Neuronal stem cell (in vitro differentiated cells): ENCODE results near the gene FBXO21.

Experiments used
- DNase-seq: peaks from one replicate; pipeline ENCODE4 v3.0.0-alpha.2; 2013; ENCODE audit warnings: low spot score
- H2AFZ ChIP-seq: one replicate; pipeline ENCODE4 v1.6.1; 2013; ENCODE audit warnings: mild to moderate bottlenecking, low read length, inconsistent platforms
- H2AK5ac ChIP-seq: 2 replicates; pipeline ENCODE4 v1.6.1; 2013; ENCODE audit warnings: low read depth, mild to moderate bottlenecking, inconsistent platforms, low read length, moderate library complexity, mixed read lengths
- H2BK120ac ChIP-seq: 2 replicates; pipeline ENCODE4 v1.6.1; 2013; ENCODE audit warnings: low read depth, mild to moderate bottlenecking, inconsistent platforms, low read length, moderate library complexity, mixed read lengths
- H2BK12ac ChIP-seq: one replicate; pipeline ENCODE4 v1.6.1; 2013; ENCODE audit warnings: low read length, inconsistent platforms
- H2BK15ac ChIP-seq: 2 replicates; pipeline ENCODE4 v1.6.1; 2013; ENCODE audit warnings: mild to moderate bottlenecking, low read length, inconsistent platforms, mixed read lengths
- H2BK5ac ChIP-seq: one replicate; pipeline ENCODE4 v1.6.1; 2013; ENCODE audit warnings: inconsistent platforms, mild to moderate bottlenecking, low read length, moderate library complexity
- H3K14ac ChIP-seq: one replicate; pipeline ENCODE4 v1.6.1; 2013; ENCODE audit warnings: low read length, inconsistent platforms
- H3K18ac ChIP-seq: 2 replicates; pipeline ENCODE4 v1.6.1; 2013; ENCODE audit warnings: low read length, inconsistent platforms
- H3K23ac ChIP-seq: 2 replicates; pipeline ENCODE4 v1.6.1; 2013; ENCODE audit warnings: low read depth, mild to moderate bottlenecking, mixed read lengths, low read length, inconsistent platforms; ENCODE audit not compliant: poor library complexity
- H3K27ac ChIP-seq: replicated peaks from 3 replicates; pipeline ENCODE4 v1.5.1; 2013; ENCODE audit warnings: low read length, inconsistent platforms
- H3K27me3 ChIP-seq, 3 experiments: 2 replicates each; pipeline ENCODE4 v1.6.1; 2013; ENCODE audit warnings: low read length in 3 of 3, mild to moderate bottlenecking in 2 of 3, inconsistent platforms in 1 of 3, low read depth in 1 of 3, mixed read lengths in 1 of 3, moderate library complexity in 1 of 3; ENCODE audit not compliant: control insufficient read depth in 3 of 3, insufficient read depth in 3 of 3
- H3K36me3 ChIP-seq, 2 donors: replicated peaks in 1 of 2; 2 replicates each; pipeline ENCODE4 v1.6.1; 2013; ENCODE audit warnings: low read length in 2 of 2; ENCODE audit not compliant: control insufficient read depth in 2 of 2, insufficient read depth in 2 of 2
- H3K4ac ChIP-seq: 2 replicates; pipeline ENCODE4 v1.6.1; 2013; ENCODE audit warnings: inconsistent platforms, mild to moderate bottlenecking, low read length, moderate library complexity
- H3K4me1 ChIP-seq, 2 donors: 1 replicate in 1 of 2; 2 replicates in 1 of 2; pipeline ENCODE4 v1.6.1; 2013; ENCODE audit warnings: low read length in 2 of 2, low read depth in 1 of 2; ENCODE audit not compliant: control insufficient read depth in 2 of 2, insufficient read depth in 1 of 2
- H3K4me2 ChIP-seq: one replicate; pipeline ENCODE4 v1.6.1; 2013; ENCODE audit warnings: mild to moderate bottlenecking, low read length, inconsistent platforms; ENCODE audit not compliant: insufficient read depth, poor library complexity, severe bottlenecking
- H3K4me3 ChIP-seq, 2 donors: 2 replicates each; pipeline ENCODE4 v1.5.1; 2013; ENCODE audit warnings: low read length in 2 of 2, mild to moderate bottlenecking in 2 of 2, inconsistent platforms in 1 of 2, moderate library complexity in 1 of 2
- H3K79me1 ChIP-seq: one replicate; pipeline ENCODE4 v1.6.1; 2013; ENCODE audit warnings: low read depth, mild to moderate bottlenecking, inconsistent platforms, low read length, moderate library complexity
- H3K9ac ChIP-seq: one replicate; pipeline ENCODE4 v1.6.1; 2013; ENCODE audit warnings: mild to moderate bottlenecking, low read depth, low read length, inconsistent platforms; ENCODE audit not compliant: poor library complexity
- H3K9me3 ChIP-seq, 2 donors: replicated peaks in 1 of 2; 2 replicates each; pipeline versions ENCODE3 to v1.6.1; 2013; ENCODE audit warnings: low read length in 2 of 2, mild to moderate bottlenecking in 2 of 2, inconsistent platforms in 1 of 2, low read depth in 1 of 2, mixed read lengths in 1 of 2, moderate library complexity in 1 of 2; ENCODE audit not compliant: control insufficient read depth in 2 of 2, insufficient read depth in 1 of 2
- H4K8ac ChIP-seq: one replicate; pipeline ENCODE4 v1.6.1; 2013; ENCODE audit warnings: low read depth, mild to moderate bottlenecking, inconsistent platforms, low read length, moderate library complexity
- H4K91ac ChIP-seq: one replicate; pipeline ENCODE4 v1.6.1; 2013; ENCODE audit warnings: low read length, low read depth, mild to moderate bottlenecking, inconsistent platforms; ENCODE audit not compliant: poor library complexity
- WGBS, 2 donors: extraction: QIAGEN DNeasy Blood & Tissue Kit; methylation state at CpG; one replicate each; pipeline ENCODE4 v1.1.7; 2013; ENCODE audit warnings: missing lambda C conversion rate in 2 of 2, mixed read lengths in 1 of 2; ENCODE audit not compliant: insufficient read length in 2 of 2, insufficient replicate concordance in 1 of 2; ENCODE audit errors: extremely low coverage in 2 of 2; 5-methylcytosine and 5-hydroxymethylcytosine counted together

The FBXO21 gene

GRCh38 chr12:117092511-117092780 is 97.8 kb downstream of the FBXO21 start:
- H2AK5ac ChIP-seq = peak overlapping the region; percentile 57
- H3K79me1 ChIP-seq = peaks cover 3% of the 10 kb centered on the region
- no peak overlapping the region for H3K4ac ChIP-seq
- H2AFZ ChIP-seq = no peak overlapping the region
- no CpG with 5 or more reads among the region's 2 CpGs for WGBS, 2 donors
- peaks cover 0 to 50% (median 0%) of the 10 kb centered on the region in 3 experiments for H3K27me3 ChIP-seq
- no peak overlapping the region for H4K91ac ChIP-seq
- no peak overlapping the region for H3K27ac ChIP-seq
- peaks cover 2 to 9% of the 10 kb centered on the region in 2 donors for H3K4me1 ChIP-seq
- DNase-seq = no peak
- H2BK5ac ChIP-seq = no peak overlapping the region
- peak overlapping the region; percentile 54 for H3K18ac ChIP-seq
- H4K8ac ChIP-seq = no peak overlapping the region
- no peak overlapping the region for H2BK15ac ChIP-seq
- H3K4me3 ChIP-seq = no peak overlapping the region
- no peak overlapping the region for H2BK12ac ChIP-seq
- no peak overlapping the region for H3K4me2 ChIP-seq
- no peak overlapping the region for H3K9ac ChIP-seq
- no peak overlapping the region for H3K23ac ChIP-seq
- no peak overlapping the region for H2BK120ac ChIP-seq
- H3K14ac ChIP-seq = peak overlapping the region; percentile 4
- H3K36me3 ChIP-seq = no peaks in the 10 kb centered on the region
- H3K9me3 ChIP-seq = peaks cover 2 to 16% of the 10 kb centered on the region in 2 donors
